ENCODE results near the gene TNS3.

Gene TNS3

DNA sequence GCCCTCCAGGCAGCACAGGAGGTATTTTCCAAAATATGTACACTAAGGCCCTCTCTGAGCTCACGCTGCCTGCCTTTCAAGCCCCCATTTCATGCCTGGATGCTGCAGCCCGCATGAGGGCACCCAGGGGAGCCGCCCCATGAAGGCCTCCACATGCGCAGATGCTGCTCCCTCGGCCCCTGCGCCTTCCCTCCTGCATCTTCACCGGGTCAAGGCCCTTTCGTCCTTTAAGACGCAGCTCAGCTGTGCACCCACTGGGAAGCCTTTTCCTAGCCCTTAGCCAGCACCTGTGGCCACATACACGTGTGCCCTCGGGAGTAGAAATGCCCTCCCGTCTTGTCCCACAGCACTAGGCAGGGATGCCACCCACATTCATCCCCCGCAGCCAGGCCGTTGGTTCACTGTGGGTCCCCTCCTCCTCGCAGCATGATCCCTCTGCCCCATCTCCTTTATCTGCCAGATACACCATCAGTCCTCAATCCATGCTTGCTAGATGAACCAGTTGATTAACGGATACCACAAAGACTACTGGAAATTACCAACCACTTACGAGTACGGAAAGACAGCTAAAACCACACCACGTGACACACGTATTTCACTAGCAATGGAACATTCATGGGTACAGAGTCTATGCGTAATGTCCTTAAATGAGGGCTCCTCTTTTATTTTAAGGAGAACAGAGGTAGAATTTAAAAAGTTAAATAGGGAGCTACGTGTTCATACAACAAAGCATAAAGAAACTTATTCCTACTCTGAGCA is 278.0 kb downstream of the TNS3 start:
- DNase-seq (ENCODE audit: low read depth in 2 of 2): no peak

DNA sequence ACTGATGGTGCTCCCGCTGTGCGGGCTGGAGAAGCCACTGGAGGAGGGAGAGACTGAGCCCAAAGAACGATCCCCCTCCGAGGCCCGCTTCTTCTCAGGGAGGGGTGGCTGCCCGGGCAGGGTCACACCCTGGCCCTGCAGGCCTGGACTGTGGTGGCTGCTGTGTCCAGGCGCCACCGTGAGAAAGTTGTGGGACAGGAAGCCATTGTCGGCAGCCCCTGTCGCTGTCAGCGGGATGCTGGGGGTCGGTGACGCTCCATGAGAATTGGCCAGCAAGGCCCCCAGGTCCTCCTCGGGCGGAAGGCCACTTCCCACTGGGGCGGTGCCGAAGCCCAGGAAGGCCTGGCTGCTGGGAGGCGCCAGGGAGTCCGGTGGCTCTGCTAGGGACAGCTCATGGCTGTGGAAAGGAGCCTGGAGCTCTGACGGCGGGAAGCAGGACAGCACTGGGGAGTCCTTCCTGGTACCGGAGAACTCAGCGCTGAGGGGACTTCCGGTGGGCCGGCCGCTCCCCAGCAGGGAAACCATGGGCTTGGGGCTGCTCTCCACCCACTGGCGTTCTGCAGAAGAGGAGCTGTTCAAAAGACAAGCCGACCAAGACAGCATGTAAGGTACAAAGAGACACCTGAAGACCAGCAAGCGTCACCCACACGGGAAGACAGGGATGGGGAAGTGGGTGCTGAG is 278.8 kb downstream of the TNS3 start:
- no peak for DNase-seq (ENCODE audit: low read depth in 2 of 2)

DNA sequence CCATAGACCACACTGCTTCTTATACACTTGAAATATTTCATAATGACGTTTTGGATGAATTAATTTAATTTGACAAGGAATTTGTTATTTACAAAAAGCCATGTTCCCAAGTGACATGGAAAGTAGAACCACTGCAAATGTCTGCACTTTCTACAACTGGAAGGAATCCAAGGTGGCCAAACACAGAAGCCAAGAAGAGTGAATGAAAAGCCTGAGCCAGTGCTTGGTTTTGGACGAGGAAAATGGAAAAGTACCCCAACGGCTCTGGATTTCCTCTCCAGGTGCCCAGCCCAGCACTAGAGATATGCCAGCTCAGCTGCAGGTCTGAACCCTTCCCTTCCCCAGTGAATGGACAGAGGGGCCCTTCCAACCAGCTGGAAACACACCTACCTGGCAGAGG is 279.4 kb downstream of the TNS3 start:
- no peak for DNase-seq (ENCODE audit: low read depth in 2 of 2)

DNA sequence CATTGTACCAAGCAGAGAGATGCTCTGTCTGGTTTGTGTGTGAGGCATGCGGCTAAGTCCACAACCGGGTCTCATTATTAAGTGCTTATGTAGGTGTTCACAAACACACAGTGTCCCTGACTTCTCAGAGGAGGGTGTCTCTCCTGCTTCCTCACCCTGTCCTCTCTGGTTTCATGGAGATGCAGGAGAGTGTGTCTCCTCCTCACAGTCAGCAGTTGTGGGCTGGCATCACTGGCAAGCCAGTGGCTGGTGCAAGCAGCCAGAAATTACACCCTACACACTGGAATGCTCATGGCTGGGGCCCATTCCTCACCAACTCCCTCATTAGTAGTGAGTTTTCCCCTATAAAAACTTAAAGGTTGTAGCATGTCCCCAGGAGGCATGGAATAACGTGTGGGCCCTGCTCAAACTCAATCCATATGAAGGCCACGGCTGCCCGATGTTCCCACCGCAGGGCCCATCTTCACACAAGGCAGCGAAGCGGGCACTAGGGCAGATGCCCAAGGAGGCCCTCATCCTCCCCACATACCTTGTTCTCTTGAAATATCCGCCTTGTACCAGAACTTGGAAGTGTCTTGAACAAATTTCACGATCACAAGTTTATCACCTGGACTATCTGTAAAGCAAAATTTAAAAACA is 280.1 kb downstream of the TNS3 start:
- DNase-seq (ENCODE audit: low read depth in 2 of 2): no peak

DNA sequence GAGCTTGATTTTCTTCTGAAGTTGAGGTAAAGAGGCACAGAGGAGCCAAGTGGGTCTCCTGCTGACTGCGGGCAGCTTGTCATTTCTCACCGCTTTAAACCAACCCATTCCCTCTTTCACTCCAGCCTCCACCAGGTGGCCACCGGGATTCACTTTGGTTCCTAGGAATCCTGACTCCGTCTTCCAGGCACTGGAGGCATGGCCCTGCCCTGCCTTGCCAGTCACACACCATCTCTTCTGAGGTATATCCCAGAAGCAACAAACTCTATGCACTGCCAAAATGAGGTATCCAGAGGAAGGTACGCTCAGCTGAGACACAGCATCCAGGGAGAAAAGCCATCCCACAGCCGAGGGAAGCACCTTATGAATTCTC is 280.8 kb downstream of the TNS3 start:
- DNase-seq (ENCODE audit: low read depth in 2 of 2): no peak

DNA sequence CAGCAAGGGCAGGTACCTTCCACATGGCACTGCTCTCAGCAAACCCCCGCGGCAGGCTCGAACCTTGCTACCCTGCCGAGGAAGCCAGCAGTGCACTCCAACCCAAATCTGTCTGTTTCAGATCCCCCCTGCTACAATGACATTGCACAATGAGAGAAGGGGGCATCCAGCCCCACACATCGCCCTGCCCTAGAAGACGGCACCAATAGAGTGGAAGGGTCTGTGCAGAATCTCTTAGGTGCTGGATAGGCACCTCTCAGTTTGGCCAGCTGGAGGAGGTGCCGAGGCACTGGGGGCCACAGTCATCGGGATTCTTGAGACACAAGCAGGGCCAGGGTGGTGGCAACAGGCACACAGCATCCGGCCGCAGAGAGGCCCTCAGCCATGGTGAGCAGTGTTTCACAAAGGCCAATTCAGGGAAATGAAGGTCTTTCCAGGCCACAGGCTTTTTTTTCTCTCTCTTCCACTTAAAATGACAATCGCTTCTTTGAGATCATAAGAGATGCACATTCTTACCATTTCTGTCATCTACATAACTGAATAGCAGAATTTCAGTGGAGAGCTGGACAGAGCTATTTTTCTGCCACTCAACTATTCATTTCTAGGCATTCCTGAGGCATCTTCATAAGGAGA is 281.3 kb downstream of the TNS3 start:
- no peak for DNase-seq (ENCODE audit: low read depth in 2 of 2)

DNA sequence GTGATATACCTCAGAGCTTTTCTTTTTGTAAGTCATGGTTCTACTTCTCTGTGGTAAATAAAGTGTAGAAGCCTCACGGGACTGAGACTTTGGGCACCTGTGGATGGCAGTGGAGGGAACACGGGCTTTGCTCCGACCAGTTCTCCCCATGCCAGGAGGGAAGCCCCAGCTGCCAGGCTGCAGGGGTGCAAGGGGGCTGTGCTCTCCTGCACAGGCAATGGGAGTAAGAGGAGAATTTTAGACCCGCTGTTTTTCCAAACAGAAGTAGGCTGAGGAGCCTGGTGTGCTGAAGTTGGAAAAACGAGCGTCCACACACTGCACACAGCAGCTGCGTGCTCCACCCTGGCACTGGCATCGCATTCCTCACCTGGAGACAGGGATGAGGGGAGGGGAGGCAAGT is 282.4 kb downstream of the TNS3 start:
- no peak for DNase-seq (ENCODE audit: low read depth in 2 of 2)

DNA sequence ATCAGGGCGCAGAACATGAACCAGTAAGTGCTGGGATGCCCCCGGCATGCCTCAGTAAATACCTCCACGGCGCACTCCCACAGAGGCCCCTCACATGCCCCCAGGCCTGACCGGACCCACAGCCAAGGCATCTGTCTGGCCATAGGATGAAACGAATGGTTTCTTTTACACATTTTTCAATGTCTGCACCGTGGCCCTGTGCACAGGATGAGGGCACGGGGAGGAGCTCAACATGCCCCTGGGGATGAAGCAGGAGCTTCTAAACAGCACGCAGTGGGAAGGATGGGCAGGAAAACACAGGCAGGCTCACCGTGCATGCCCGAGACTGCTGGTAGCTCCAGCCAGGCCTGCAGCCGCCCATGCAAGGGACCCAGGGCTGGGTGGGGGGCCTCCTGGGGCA is 283.3 kb downstream of the TNS3 start:
- DNase-seq (ENCODE audit: low read depth in 2 of 2): no peak

DNA sequence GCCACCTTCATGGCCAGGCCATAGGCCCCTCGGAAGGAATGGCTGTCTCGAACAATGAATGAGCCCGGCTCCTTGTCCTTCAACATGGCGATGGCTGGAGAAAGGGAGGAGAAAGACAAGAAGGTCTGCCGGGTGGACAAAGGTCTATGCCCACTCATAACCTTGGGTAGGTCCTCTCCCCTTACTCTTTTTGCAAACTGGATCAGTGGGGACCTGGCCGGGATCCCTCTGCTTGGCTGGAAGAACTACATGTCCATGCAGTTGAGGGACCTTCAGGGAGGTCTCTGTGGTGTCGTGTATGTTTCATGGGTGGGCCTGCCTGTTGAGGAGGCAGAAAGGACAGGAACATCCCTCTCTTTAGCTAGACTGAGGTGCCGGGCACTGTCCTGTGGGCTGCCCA is 284.8 kb downstream of the TNS3 start:
- DNase-seq (ENCODE audit: low read depth in 2 of 2): no peak

DNA sequence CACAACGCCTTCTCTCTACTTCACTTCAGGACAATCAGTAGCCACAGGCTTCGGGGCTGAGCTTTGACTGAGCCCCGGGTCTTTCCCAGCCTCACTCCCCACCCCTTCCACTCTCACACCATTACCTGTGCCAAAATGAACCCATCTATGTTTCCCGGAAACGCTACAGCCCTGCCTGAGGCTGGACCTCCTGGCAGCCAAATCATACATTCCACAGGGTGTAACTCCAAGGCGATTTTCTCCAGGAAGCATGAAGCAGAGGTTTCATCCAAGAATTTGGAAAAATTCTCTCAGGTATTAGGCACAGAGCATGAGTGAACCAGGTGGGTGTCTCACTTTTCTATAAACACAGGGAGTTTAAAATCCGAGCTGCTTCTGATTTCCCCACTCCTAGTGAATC is 286.3 kb downstream of the TNS3 start:
- DNase-seq (ENCODE audit: low read depth in 2 of 2): no peak

DNA sequence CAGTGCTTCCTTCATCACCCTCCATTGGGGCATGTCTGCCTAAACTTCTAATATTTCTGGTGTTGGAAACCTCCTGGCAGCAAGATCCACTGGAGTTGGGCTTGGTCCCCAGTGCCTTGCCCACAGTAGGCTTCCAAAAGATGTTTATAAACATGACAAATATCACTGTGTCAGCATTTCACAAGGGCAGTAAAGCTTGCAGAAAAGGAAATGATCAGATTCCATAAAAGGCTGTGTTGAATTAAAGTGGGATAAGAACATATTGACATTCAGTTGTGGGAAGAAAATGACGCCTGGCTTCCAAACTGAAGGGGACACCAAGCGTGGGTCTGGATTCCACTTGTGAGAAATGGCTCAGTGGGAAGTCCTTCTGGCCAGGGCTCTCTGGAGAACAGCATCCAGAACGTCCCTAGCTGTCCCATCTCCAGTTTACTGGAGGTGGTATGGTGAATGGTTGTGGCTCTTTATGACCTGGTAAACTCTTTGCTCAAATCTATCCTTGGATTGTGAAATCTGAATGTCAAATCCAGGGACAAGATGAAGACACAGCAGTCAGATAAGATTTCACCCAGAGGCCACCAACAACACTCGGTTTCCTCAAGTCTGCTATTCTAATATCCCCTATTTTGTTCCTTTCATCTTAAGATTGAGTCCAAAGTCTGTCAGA is 287.2 kb downstream of the TNS3 start:
- no peak for DNase-seq (ENCODE audit: low read depth in 2 of 2)

DNA sequence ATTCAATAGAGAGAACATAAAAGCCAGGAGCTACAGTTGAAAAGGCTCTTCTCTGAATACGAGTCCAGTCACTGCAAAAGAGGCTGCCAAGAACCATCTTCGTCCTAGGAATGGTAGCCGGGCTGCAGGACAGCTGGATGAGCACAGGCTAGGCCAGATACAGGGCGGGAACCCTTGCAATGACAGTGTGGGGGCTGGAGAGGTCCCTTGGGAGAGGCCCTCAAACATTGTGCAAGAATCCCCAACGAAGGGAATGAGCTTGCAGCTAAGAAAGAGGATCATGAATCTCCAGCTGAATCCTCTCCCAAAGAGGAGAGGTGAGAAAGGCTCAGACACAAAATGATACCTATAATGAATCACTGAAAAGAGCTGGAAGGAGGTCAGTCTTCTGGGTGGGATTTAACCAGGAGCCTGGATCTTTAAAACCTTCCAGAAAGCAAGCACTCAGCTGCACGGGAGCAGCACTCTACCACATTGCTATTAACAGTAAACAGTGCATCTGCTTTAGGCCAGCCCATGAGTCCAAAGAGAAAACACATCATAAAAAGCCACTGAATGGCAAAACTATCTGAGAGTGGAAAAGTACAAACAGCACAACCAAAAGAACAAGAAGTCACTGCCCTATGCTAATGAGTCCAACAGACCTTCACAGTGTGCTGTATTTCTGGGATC is 287.9 kb downstream of the TNS3 start:
- no peak for DNase-seq (ENCODE audit: low read depth in 2 of 2)

DNA sequence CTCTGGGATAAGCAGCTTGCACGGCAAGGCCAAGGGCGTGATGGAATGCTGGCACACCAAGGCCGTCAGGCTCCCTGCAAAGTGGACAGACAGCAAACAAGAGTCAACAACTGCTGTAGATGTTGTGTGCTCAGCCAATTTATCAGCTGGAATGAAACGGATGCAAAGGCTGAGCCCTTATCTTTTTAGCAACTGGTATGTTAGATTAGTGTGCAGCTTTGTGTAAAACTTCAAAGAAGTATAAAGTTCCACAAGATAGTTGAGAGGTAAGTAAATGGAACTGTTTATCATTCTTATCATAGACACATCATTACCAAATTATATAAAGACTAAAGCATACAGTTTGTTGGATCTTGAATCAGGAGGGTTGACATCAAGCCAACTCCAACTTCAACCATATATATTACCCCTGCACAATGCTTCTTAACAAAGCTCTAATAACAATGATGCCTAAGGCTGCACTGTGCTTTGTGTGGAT is 289.0 kb downstream of the TNS3 start:
- DNase-seq (ENCODE audit: low read depth in 2 of 2): no peak

DNA sequence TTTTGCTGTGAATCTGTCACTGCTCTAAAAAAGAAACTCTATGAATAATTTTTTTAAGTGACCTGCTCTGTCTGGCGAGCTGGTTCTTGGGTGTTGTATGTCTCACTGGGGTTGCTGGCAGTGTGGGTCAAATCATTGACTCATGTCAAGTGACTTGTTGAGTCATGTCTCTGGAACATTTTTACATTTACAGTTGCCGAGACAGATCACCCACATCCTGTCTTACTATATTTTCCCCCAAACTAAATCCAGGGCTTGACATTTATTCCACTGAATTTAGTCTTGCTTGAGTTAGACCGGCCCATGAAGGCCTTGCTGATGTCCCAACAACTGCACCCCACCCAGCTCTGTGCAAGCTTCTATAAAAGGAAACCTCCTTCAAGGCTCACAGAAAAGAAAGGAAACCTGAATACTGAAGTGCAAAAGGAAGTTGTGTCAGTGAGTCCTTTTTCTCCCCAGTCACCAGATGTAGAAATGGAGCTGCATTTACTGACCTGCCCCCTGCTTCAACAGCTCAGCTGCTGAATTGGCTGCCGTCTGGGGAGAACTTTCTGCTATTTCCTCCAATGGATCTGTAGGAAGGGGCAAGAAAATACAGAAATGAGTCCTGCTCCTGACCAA is 290.3 kb downstream of the TNS3 start:
- no peak for DNase-seq (ENCODE audit: low read depth in 2 of 2)

DNA sequence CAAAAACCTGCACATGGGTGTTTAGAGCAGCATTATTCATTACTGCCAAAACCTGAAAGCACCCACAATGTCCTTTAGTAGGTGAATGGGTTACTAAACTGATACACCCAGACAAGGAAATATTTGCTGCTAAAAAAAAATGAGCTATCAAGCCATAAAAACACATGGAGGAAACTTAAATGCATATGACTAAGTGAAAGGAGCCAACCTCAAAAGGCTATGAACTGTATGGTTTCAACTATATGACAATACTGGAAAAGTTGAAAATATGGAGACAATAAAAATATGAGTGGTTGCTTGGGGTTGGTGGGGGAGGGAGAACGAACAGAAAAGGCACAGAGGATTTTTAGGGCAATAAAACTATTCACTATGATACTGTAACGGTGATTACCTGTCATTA is 291.0 kb downstream of the TNS3 start:
- DNase-seq (ENCODE audit: low read depth in 2 of 2): no peak

DNA sequence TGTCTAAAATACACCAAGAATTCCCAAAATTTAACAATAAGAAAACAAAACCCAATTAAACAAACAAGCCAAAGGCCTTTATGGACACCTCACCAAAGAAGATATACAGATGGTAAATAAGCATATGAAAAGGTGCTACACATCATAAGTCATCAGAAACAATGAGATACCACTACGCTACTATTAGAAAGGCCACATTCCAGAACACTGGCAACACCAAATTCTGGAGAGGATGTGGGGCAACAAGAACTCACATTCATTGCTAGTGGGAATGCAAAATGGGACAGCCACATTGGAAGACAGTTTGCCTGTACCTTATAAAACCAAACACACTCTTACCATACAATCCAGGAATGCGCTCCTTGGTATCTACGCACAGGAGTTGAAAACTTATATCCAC is 291.4 kb downstream of the TNS3 start:
- DNase-seq (ENCODE audit: low read depth in 2 of 2): no peak

DNA sequence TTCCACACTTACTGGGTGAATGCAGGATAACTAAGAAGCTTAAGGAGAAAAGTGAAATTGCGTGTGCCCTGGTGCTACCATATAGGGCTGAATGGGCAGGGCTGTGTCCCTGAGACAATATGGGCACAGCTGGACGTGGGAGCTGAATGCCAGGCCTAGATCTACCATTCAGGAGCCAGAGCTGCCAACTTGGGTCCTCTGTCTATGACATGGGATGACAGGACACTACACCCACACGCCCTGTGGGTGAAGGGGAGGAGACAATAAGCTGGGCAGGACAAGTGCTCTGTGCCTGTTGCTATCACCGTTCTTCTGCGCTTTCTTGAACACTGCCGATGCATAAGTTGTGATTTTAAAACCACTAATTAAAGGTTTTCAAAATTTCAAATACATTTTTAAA is 293.9 kb downstream of the TNS3 start:
- no peak for DNase-seq (ENCODE audit: low read depth in 2 of 2)

DNA sequence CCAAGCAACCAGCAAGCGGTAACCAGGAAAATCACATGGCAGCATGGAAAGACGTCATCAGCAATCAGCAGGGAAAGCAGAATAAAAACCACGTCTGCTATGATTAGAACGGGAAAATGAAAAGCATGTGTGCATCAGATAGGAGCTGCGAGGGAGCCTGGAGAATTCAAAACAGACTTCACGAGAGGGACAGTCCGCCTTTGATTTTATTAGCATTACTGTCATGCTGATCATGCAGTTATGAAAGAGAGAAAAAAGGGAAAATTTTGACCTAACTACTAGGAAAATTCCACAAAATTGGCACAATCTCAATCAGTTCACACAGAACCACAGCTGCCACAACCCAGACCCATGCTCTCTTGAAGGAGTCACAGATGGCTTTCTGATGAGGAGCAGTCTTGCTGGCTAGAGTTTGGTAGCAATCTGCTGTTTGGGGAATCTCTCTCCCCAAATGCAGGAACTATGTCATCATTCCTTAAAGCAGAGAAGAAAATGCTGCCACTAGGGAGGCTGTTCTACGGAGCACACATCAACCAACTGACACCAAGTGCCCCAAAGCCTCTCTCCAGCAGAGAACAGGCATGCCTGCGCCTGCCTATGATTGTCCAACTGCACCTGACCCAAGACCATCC is 295.9 kb downstream of the TNS3 start:
- no peak for DNase-seq (ENCODE audit: low read depth in 2 of 2)

DNA sequence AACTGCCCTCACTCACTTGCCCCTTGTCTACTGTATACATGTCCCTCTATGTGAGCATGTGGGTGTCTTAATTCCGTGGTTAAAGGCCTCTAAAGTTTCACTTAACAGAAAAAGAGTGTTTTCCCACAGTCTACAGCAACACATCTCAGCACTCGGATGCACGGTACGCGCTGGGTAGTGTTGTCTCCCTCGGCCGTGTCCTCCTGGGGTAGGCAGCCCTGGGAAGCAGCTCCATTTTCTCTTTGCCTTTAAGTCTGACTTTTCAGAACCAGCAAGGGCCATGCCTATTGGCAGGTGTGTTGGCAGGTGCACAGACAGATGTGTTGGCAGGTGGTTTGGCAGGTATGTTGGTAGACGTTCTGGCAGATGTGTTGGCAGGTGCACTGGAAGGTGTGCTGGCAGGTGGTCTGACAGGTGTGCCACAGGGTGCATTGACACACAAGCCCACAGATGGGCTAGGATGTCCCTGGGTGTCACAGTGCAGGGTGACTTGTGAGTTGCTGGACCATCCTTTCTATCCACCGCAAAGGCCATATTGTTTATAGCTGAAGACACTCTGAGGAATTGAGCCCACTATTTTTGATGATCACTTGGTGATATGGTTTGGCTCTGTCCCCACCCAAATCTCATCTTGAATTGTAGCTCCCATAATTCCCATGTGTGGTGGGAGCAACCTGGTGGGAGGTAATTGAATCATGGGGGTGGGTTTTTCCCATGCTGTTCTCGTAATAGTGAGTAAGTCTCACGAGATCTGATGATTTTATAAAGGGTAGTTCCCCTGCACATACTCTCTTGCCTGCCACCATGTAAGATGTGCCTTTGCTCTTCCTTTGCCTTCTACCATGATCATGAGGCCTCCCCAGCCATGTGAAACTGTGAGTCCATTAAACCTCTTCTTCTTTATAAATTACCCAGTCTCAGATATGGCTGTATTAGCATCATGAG is 296.9 kb downstream of the TNS3 start:
- no peak for DNase-seq (ENCODE audit: low read depth in 2 of 2)

All from stimulated activated CD4-positive, alpha-beta T cell treated with anti-CD3 and anti-CD28 coated beads, Interleukin-1b, Interleukin-23, amount 100 ng/mL, for 4 hours (primary cell).